HG03064 (cell line): ENCODE data around the gene FMO5.

ENCODE experiments used
- ATAC-seq: cut with Tn5 transposase; IDR thresholded peaks from one replicate; pipeline ENCODE4 v1.9.1; 2021; ENCODE audit warnings: low read depth; ENCODE audit not compliant: unreplicated experiment

FMO5 gene

GRCh38 chr1:147225193-147225730 lies at the start of gene FMO5:
FMO5 (minus strand) TSS chr1:147225339; CDS start chr1:147225029, 310 bp downstream.
- ATAC-seq = no peak

- no peak for ATAC-seq
Observed at GRCh38 chr1:147273409-147274336, 48.5 kb upstream of the FMO5 start.

GRCh38 chr1:147272042-147272441 lies 46.9 kb upstream of the FMO5 start:
- ATAC-seq = no peak

GRCh38 chr1:147270721-147271120 lies 45.6 kb upstream of the FMO5 start:
- no peak for ATAC-seq

- no peak for ATAC-seq
Observed at GRCh38 chr1:147267711-147268110, 42.6 kb upstream of the FMO5 start.

- no peak for ATAC-seq
Observed at GRCh38 chr1:147266381-147266780, 41.2 kb upstream of the FMO5 start.

GRCh38 chr1:147264158-147264768 lies 39.1 kb upstream of the FMO5 start:
- no peak for ATAC-seq

- no peak for ATAC-seq
Observed at GRCh38 chr1:147260956-147261355, 35.8 kb upstream of the FMO5 start.

GRCh38 chr1:147252540-147252939 lies 27.4 kb upstream of the FMO5 start:
- ATAC-seq = no peak

- ATAC-seq = no peak
Observed at GRCh38 chr1:147247656-147248238, 22.6 kb upstream of the FMO5 start.

- ATAC-seq = no peak
Observed at GRCh38 chr1:147246910-147247655, 21.9 kb upstream of the FMO5 start.

- ATAC-seq = no peak
Observed at GRCh38 chr1:147246044-147246690, 21.0 kb upstream of the FMO5 start.

GRCh38 chr1:147245586-147246021 lies 20.5 kb upstream of the FMO5 start:
- ATAC-seq = no peak

GRCh38 chr1:147245129-147245528 lies 20.0 kb upstream of the FMO5 start:
- ATAC-seq = no peak

GRCh38 chr1:147243841-147244240 lies 18.7 kb upstream of the FMO5 start:
- no peak for ATAC-seq

- peak; percentile 14 for ATAC-seq
Observed at GRCh38 chr1:147243228-147243685, 18.1 kb upstream of the FMO5 start.

GRCh38 chr1:147242449-147243227 lies 17.5 kb upstream of the FMO5 start, which contains the start of gene CHD1L:
CHD1L (plus strand) TSS chr1:147242684; CDS start chr1:147242704, 20 bp downstream.
- peak; percentile 81 for ATAC-seq

- ATAC-seq = no peak
Observed at GRCh38 chr1:147241934-147242448, 16.9 kb upstream of the FMO5 start.
